ENCODE measurements around the gene RNF14.

DNA sequence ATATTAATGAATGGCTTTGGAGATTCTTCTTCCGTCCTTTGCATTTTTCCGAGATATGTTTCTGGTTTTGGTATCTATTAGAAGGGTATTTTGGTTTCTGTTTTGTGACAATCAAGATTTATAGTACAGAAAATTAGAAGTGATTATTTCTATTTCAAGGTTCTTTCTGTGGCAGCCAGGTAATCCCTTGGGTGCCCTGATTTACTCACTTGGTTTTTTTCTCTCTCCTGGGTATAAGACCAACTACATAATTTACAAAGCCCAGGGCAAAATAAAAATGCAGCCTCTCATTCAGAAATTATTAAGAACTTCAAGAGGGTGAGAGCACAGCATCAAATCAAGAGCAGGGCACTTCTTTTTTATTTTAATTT lies 2.0 kb upstream of the RNF14 start:
- peak; percentile 1 for TF ChIP-seq POLR2A (IDR thresholded peaks at IDR 0.05)
- TF ChIP-seq, protein P1, sequence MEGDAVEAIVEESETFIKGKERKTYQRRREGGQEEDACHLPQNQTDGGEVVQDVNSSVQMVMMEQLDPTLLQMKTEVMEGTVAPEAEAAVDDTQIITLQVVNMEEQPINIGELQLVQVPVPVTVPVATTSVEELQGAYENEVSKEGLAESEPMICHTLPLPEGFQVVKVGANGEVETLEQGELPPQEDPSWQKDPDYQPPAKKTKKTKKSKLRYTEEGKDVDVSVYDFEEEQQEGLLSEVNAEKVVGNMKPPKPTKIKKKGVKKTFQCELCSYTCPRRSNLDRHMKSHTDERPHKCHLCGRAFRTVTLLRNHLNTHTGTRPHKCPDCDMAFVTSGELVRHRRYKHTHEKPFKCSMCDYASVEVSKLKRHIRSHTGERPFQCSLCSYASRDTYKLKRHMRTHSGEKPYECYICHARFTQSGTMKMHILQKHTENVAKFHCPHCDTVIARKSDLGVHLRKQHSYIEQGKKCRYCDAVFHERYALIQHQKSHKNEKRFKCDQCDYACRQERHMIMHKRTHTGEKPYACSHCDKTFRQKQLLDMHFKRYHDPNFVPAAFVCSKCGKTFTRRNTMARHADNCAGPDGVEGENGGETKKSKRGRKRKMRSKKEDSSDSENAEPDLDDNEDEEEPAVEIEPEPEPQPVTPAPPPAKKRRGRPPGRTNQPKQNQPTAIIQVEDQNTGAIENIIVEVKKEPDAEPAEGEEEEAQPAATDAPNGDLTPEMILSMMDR (IDR thresholded peaks at IDR 0.05), result no peak

All from right lobe of liver (tissue), 4 donors.